ENCODE data around the gene OXTR.

Gene OXTR

GRCh38 chr3:8767667-8768363, 1.6 kb downstream of the OXTR start:
- no peak for DNase-seq (ENCODE audit: low read depth in 2 of 2)

GRCh38 chr3:8767256-8767666, 2.2 kb downstream of the OXTR start:
- DNase-seq (ENCODE audit: low read depth in 2 of 2), result no peak

- no peak for DNase-seq (ENCODE audit: low read depth in 2 of 2)
Observed at GRCh38 chr3:8766148-8766547, 3.3 kb downstream of the OXTR start.

- no peak for DNase-seq (ENCODE audit: low read depth in 2 of 2)
Observed at GRCh38 chr3:8765528-8765927, 3.9 kb downstream of the OXTR start.

GRCh38 chr3:8764528-8764927, 4.9 kb downstream of the OXTR start:
- DNase-seq (ENCODE audit: low read depth in 2 of 2), result no peak

GRCh38 chr3:8762607-8763377, 6.6 kb downstream of the OXTR start:
- no peak for DNase-seq (ENCODE audit: low read depth in 2 of 2)

- no peak for DNase-seq (ENCODE audit: low read depth in 2 of 2)
Observed at GRCh38 chr3:8761866-8762265, 7.5 kb downstream of the OXTR start.

GRCh38 chr3:8760506-8760905, 8.9 kb downstream of the OXTR start:
- no peak for DNase-seq (ENCODE audit: low read depth in 2 of 2)

GRCh38 chr3:8760091-8760490, 9.3 kb downstream of the OXTR start:
- DNase-seq (ENCODE audit: low read depth in 2 of 2), result no peak

GRCh38 chr3:8759038-8759707, 10.2 kb downstream of the OXTR start:
- no peak for DNase-seq (ENCODE audit: low read depth in 2 of 2)

- peak; percentile 40 to 50 for DNase-seq (ENCODE audit: low read depth in 2 of 2)
Observed at GRCh38 chr3:8757551-8758518, 11.6 kb downstream of the OXTR start.

GRCh38 chr3:8756671-8757070, 12.7 kb downstream of the OXTR start:
- DNase-seq (ENCODE audit: low read depth in 2 of 2), result no peak

- no peak for DNase-seq (ENCODE audit: low read depth in 2 of 2)
Observed at GRCh38 chr3:8755564-8756237, 13.7 kb downstream of the OXTR start.

- no peak for DNase-seq (ENCODE audit: low read depth in 2 of 2)
Observed at GRCh38 chr3:8755097-8755496, 14.3 kb downstream of the OXTR start.

GRCh38 chr3:8752832-8753231, 16.6 kb downstream of the OXTR start:
- DNase-seq (ENCODE audit: low read depth in 2 of 2), result no peak

- no peak for DNase-seq (ENCODE audit: low read depth in 2 of 2)
Observed at GRCh38 chr3:8749316-8749715, 20.1 kb downstream of the OXTR start.

- DNase-seq (ENCODE audit: low read depth in 2 of 2), result no peak
Observed at GRCh38 chr3:8746780-8747345, 22.6 kb downstream of the OXTR start.

GRCh38 chr3:8745619-8746370, 23.6 kb downstream of the OXTR start:
- no peak for DNase-seq (ENCODE audit: low read depth in 2 of 2)

GRCh38 chr3:8743911-8744310, 25.5 kb downstream of the OXTR start:
- DNase-seq (ENCODE audit: low read depth in 2 of 2), result no peak

GRCh38 chr3:8743021-8743601, 26.3 kb downstream of the OXTR start:
- DNase-seq (ENCODE audit: low read depth in 2 of 2), result peak; percentile 57 to 59
